ENCODE data around the gene WDFY2. TPM values are rescaled to one million over a fixed set of nuclear protein-coding genes. Genes with fewer than 3 reads are reported as not detected.

WDFY2 gene
- total RNA-seq, 2 donors from 2014 or later = 2.7 to 3.3 TPM

DNA sequence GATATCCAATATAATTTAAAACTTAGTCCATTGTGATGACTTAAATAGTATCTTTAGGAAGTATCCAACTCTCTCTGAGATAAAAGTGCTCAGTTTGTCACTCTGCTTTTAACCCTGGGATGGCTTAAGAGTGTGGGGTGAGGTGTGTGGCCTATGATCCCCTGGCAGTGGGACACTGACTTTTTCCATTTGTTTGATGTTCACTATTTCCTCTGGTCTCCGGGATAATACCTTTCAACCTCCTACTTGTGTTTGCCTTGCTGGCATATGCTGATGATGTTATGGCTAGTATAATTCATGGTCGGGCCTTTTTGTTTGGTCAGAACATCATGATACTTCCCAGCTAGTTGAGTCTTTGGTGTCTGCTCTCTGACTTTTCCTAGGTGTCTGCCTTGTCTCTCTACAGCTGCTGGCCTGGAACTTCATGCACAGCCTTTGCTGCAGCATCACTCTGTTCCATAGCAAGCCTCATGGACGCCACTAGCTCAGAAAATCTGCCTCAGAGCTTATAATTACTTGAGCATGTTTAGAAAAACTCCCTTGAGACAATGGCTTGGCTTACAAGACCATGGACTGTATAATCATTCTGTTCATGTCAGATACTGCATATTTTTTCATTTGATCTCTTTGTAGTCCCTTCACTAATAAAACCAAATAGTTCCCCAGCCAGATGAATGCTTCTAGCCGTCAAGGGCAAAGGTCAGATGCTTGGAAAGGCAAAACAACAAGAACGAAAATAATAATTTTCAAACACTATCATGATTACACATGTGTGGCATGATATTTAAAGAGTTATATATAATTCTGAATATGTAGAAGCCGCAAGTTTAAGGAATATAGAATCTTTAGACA, 75.2 kb downstream of the WDFY2 start:
- no peak for DNase-seq
- Histone ChIP-seq H3K27ac (no peak overlapping the region), H3K9me3 (no peaks in the 10 kb centered on the region), H3K27me3 (no peaks in the 10 kb centered on the region), H3K4me3 (no peak overlapping the region), H3K36me3 (no peaks in the 10 kb centered on the region), H3K4me1 (no peaks in the 10 kb centered on the region), H3K9ac (ENCODE audit: low read depth in 2 of 2, low read length in 2 of 2) (no peak overlapping the region)
- TF ChIP-seq, protein P1, sequence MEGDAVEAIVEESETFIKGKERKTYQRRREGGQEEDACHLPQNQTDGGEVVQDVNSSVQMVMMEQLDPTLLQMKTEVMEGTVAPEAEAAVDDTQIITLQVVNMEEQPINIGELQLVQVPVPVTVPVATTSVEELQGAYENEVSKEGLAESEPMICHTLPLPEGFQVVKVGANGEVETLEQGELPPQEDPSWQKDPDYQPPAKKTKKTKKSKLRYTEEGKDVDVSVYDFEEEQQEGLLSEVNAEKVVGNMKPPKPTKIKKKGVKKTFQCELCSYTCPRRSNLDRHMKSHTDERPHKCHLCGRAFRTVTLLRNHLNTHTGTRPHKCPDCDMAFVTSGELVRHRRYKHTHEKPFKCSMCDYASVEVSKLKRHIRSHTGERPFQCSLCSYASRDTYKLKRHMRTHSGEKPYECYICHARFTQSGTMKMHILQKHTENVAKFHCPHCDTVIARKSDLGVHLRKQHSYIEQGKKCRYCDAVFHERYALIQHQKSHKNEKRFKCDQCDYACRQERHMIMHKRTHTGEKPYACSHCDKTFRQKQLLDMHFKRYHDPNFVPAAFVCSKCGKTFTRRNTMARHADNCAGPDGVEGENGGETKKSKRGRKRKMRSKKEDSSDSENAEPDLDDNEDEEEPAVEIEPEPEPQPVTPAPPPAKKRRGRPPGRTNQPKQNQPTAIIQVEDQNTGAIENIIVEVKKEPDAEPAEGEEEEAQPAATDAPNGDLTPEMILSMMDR (IDR thresholded peaks at IDR 0.05) = no peak
- intact Hi-C loops (cut with DNase I) = no loop called here

DNA sequence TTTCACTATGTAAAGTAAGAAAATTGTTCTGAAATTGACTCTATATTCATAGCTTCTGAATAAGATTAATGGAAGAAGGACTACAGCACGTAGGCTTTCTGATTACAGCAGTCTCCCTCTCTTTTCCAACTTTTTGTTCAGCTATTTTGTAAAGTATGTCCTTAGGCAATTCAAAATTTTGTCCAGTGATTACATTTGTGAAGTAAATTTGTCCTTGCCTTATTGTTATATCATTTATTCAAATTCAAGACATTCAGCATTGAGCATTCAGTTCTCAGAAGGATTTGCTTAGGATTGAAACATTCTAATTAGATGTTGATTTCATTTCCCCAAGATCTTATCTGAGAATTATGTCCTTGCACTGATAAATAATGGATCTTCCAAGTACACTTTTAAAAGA, 76.6 kb downstream of the WDFY2 start:
- intact Hi-C loops (cut with DNase I) = no loop called here
- TF ChIP-seq, protein P1 (IDR thresholded peaks at IDR 0.05) = no peak
- DNase-seq = no peak
- no peaks in the 10 kb centered on the region for H3K36me3 ChIP-seq
- no peaks in the 10 kb centered on the region for H3K4me1 ChIP-seq
- H3K27ac ChIP-seq = no peak overlapping the region
- H3K27me3 ChIP-seq = no peaks in the 10 kb centered on the region
- no peak overlapping the region for H3K9ac ChIP-seq (ENCODE audit: low read depth in 2 of 2, low read length in 2 of 2)
- no peak overlapping the region for H3K4me3 ChIP-seq
- H3K9me3 ChIP-seq = no peaks in the 10 kb centered on the region

DNA sequence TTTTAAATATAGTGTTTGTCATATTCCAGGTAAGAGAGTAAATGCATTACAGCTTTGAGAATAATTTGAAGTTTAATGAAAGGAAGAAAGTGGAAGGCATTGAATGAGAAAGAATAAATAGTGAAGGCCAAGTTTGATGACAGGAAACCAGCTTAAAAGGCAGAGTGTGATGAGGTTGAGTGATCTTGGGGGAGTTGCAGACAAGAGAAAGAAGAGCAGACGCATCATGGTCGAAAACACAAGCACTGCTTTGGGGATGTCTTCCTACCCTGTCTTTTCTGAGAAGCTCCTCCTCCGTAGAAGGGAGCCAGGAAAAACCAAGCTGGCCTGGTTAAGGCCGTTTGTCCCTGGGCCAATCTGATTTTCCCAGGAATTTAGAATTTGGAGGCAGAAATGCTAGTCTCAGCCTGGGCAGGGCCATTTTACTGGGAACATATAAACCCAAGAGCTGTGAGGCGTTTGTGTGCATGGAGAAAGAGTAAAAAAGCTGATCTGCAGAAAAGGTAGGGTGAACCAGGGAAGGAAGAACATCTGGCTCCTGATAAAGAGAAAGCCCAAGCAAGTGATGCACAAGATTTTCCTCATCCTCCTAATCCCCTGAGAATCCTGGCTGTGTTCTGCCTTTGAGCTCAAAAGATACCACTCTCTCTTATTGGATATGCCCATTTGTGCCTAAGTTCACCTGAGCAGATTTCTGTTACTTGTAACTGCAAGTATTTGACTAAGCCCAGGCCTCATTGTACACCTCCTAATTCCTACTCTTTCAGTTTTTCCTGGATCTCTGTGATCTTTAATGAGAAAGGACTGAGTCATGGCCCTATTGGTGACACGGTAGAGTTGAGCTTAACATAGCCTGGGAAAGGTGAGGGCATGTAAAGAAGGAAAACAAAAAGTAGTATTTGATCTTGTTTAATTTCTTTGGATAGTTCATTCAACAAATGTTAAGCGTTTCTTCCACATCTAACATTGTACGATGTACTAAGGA, 80.0 kb downstream of the WDFY2 start:
- Histone ChIP-seq H3K9me3 (no peaks in the 10 kb centered on the region), H3K4me3 (no peak overlapping the region), H3K27ac (no peak overlapping the region), H3K36me3 (no peaks in the 10 kb centered on the region), H3K9ac (ENCODE audit: low read depth in 2 of 2, low read length in 2 of 2) (no peak overlapping the region), H3K4me1 (no peaks in the 10 kb centered on the region), H3K27me3 (no peaks in the 10 kb centered on the region)
- TF ChIP-seq, protein P1 (IDR thresholded peaks at IDR 0.05) = no peak
- intact Hi-C loops (cut with DNase I) = no loop called here
- DNase-seq = no peak

DNA sequence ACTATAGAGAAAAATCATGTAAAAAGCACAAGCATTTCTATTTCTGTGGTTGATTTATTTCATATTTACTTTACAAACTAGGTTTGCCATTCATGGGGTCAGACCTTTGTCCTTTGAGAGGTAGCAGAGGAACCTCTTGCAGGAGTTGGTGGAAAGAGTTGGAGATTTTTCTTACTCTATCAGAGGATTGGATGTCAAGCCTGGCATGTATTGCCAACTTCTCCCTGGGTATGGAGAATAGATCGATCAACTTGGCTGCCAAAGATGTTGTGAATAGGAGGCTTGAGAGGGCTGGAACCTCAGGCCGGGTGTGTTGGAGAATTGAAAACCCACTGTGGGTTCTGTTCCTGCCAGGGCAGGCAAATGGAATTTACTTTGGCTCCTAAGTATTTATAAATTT, 81.2 kb downstream of the WDFY2 start:
- Histone ChIP-seq H3K27ac (no peak overlapping the region), H3K36me3 (no peaks in the 10 kb centered on the region), H3K4me1 (no peaks in the 10 kb centered on the region), H3K4me3 (no peak overlapping the region), H3K27me3 (no peaks in the 10 kb centered on the region), H3K9ac (ENCODE audit: low read depth in 2 of 2, low read length in 2 of 2) (no peak overlapping the region), H3K9me3 (no peaks in the 10 kb centered on the region)
- no peak for DNase-seq
- TF ChIP-seq, protein P1 (IDR thresholded peaks at IDR 0.05) = no peak
- intact Hi-C loops (cut with DNase I) = no loop called here

DNA sequence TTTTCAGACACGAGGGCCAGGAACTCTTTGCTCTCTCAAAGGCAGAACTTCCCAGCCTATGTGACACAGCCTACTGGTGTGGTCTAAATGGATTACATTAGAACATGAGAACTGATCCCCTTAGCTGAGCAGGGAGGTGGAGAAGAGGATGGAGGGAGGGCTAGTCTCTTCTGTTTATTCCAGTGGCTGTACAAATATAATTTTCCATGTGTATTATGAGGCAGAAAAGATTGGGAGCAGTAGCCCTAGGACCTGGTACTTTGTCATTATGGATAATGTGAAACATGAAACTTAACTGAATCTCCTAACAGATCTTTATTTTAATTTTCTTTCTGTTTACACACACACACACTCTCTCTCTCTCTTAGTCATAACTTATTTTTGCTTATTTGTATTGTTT, 82.1 kb downstream of the WDFY2 start:
- H3K27ac ChIP-seq = no peak overlapping the region
- no peaks in the 10 kb centered on the region for H3K4me1 ChIP-seq
- intact Hi-C loops (cut with DNase I) = no loop called here
- H3K9me3 ChIP-seq = no peaks in the 10 kb centered on the region
- H3K4me3 ChIP-seq = no peak overlapping the region
- no peak for DNase-seq
- no peak overlapping the region for H3K9ac ChIP-seq (ENCODE audit: low read depth in 2 of 2, low read length in 2 of 2)
- no peaks in the 10 kb centered on the region for H3K36me3 ChIP-seq
- TF ChIP-seq, protein P1 (IDR thresholded peaks at IDR 0.05) = no peak
- H3K27me3 ChIP-seq = no peaks in the 10 kb centered on the region
